H1 (cell line): ENCODE measurements around the gene ZNF256. TPM values are rescaled to one million over a fixed set of nuclear protein-coding genes. Genes with fewer than 3 reads are reported as not detected.

Experiments used
- CTCF ChIA-PET: fragments of 300-600 bp; sonication (Branson Sonifier 250); formaldehyde crosslinking; loops from one replicate; lab custom pipeline; 2021; ENCODE audit not compliant: partially characterized antibody; lab: Charles Lee
- POLR2A ChIA-PET: fragments of 300-600 bp; sonication (Branson Sonifier 250); formaldehyde crosslinking; loops from one replicate; lab custom pipeline; 2021; ENCODE audit warnings: inconsistent platforms; ENCODE audit not compliant: partially characterized antibody; lab: Charles Lee
- DNase-seq, 2 experiments: peaks; one replicate each; pipeline versions ENCODE4 v3.0.0 to v3.0.0-alpha.2; 2010 to 2022; ENCODE audit warnings: low spot score in 2 of 2, low read depth in 1 of 2, mixed read lengths in 1 of 2
- FAIRE-seq: peaks from 2 replicates; lab custom pipeline; 2011; peaks lifted over from hg19 to GRCh38; lab: Jason Lieb, UNC
- H2AFZ ChIP-seq: 2 replicates; pipeline ENCODE4 v1.8.1; 2012; ENCODE audit warnings: low read length, inconsistent platforms
- H2AK5ac ChIP-seq: 2 replicates; pipeline ENCODE4 v1.6.1; 2013; ENCODE audit warnings: low read depth, low read length
- H2BK120ac ChIP-seq: replicated peaks from 2 replicates; pipeline ENCODE3; 2013; ENCODE audit warnings: low read depth, low read length, inconsistent platforms
- H2BK12ac ChIP-seq: 2 replicates; pipeline ENCODE4 v1.6.1; 2013; ENCODE audit warnings: low read depth, low read length
- H2BK15ac ChIP-seq: 2 replicates; pipeline ENCODE4 v1.6.1; 2013; ENCODE audit warnings: low read length
- H2BK20ac ChIP-seq: 2 replicates; pipeline ENCODE4 v1.6.1; 2013; ENCODE audit warnings: low read length
- H2BK5ac ChIP-seq: 2 replicates; pipeline ENCODE4 v1.6.1; 2013; ENCODE audit warnings: low read depth, low read length
- H3K14ac ChIP-seq: 2 replicates; pipeline ENCODE4 v1.6.1; 2013; ENCODE audit warnings: inconsistent platforms; ENCODE audit not compliant: insufficient read length
- H3K18ac ChIP-seq: 2 replicates; pipeline ENCODE4 v1.6.1; 2013; ENCODE audit warnings: low read length; ENCODE audit errors: extremely low read depth
- H3K23ac ChIP-seq: 2 replicates; pipeline ENCODE4 v1.6.1; 2013; ENCODE audit warnings: inconsistent platforms; ENCODE audit not compliant: insufficient read length
- H3K23me2 ChIP-seq: 2 replicates; pipeline ENCODE4 v1.6.1; 2013; ENCODE audit warnings: low read depth, low read length
- H3K27ac ChIP-seq: 2 replicates; pipeline ENCODE4 v1.6.1; 2011; ENCODE audit warnings: low read depth, low read length, inconsistent platforms
- H3K27me3 ChIP-seq, 4 experiments: replicated peaks in 1 of 4; 1 replicate in 1 of 4; 2 replicates in 3 of 4; pipeline versions ENCODE4 v1.6.1 to v1.8.1; 2011 to 2013; ENCODE audit warnings: low read length in 3 of 4, mild to moderate bottlenecking in 3 of 4, inconsistent platforms in 2 of 4, mixed read lengths in 2 of 4, moderate library complexity in 1 of 4; ENCODE audit not compliant: control insufficient read depth in 3 of 4, insufficient read depth in 3 of 4; ENCODE audit errors: extremely low read depth in 1 of 4
- H3K36me3 ChIP-seq, 4 experiments: 2 replicates each; pipeline versions ENCODE4 v1.6.1 to v1.8.1; 2011 to 2013; ENCODE audit warnings: mild to moderate bottlenecking in 4 of 4, low read length in 3 of 4, moderate library complexity in 2 of 4, control low read depth in 1 of 4, inconsistent platforms in 1 of 4; ENCODE audit not compliant: insufficient read depth in 4 of 4, control insufficient read depth in 2 of 4
- H3K4ac ChIP-seq: replicated peaks from 2 replicates; pipeline ENCODE3; 2013; ENCODE audit warnings: low read length, low read depth, mixed read lengths, inconsistent platforms; ENCODE audit not compliant: insufficient read length
- H3K4me1 ChIP-seq, 4 experiments: replicated peaks in 1 of 4; 1 replicate in 1 of 4; 2 replicates in 3 of 4; pipeline versions ENCODE4 v1.6.1 to v1.8.1; 2011 to 2013; ENCODE audit warnings: low read length in 3 of 4, inconsistent platforms in 2 of 4, mixed read lengths in 1 of 4; ENCODE audit not compliant: insufficient read depth in 4 of 4, control insufficient read depth in 3 of 4
- H3K4me2 ChIP-seq, 2 experiments: 2 replicates each; pipeline versions ENCODE4 v1.6.1 to v1.8.1; 2011 to 2013; ENCODE audit warnings: low read depth in 2 of 2, low read length in 2 of 2, control low read depth in 1 of 2, inconsistent platforms in 1 of 2, mild to moderate bottlenecking in 1 of 2; ENCODE audit not compliant: insufficient read depth in 1 of 2
- H3K4me3 ChIP-seq, 4 experiments: fragments of 200-600, 300-600 bp in 1 of 4; sonication (generic), shearing (Covaris generic), sonication (Bioruptor Twin) in 1 of 4; 2 replicates each; pipeline versions ENCODE4 v1.5.1 to v1.8.1; 2011 to 2016; ENCODE audit warnings: low read length in 4 of 4, low read depth in 3 of 4, control low read depth in 2 of 4, inconsistent platforms in 2 of 4, mild to moderate bottlenecking in 2 of 4, mixed read lengths in 1 of 4, moderate library complexity in 1 of 4; ENCODE audit not compliant: insufficient read depth in 2 of 4; ENCODE audit errors: extremely low read depth in 1 of 4
- H3K56ac ChIP-seq: replicated peaks from 2 replicates; pipeline ENCODE3; 2013; ENCODE audit warnings: low read depth, mild to moderate bottlenecking, mixed read lengths, low read length, inconsistent platforms; ENCODE audit not compliant: insufficient read length
- H3K79me1 ChIP-seq: 2 replicates; pipeline ENCODE4 v1.6.1; 2013; ENCODE audit warnings: low read depth, low read length, control low read depth
- H3K79me2 ChIP-seq, 2 experiments: 2 replicates each; pipeline versions ENCODE4 v1.6.1 to v1.8.1; 2012 to 2013; ENCODE audit warnings: low read length in 2 of 2, mild to moderate bottlenecking in 2 of 2, inconsistent platforms in 1 of 2; ENCODE audit not compliant: insufficient read depth in 2 of 2, control insufficient read depth in 1 of 2
- H3K9ac ChIP-seq, 4 experiments: replicated peaks in 1 of 4; 1 replicate in 1 of 4; 2 replicates in 3 of 4; pipeline versions ENCODE4 v1.6.1 to v1.8.1; 2011 to 2013; ENCODE audit warnings: low read depth in 3 of 4, low read length in 3 of 4, control low read depth in 2 of 4, mild to moderate bottlenecking in 2 of 4, moderate library complexity in 2 of 4, inconsistent platforms in 1 of 4; ENCODE audit errors: extremely low read depth in 1 of 4
- H3K9me3 ChIP-seq, 2 experiments: 2 replicates each; pipeline versions ENCODE4 v1.6.1 to v1.8.1; 2012 to 2013; ENCODE audit warnings: mild to moderate bottlenecking in 2 of 2, moderate library complexity in 2 of 2, control low read depth in 1 of 2, inconsistent platforms in 1 of 2, low read depth in 1 of 2, low read length in 1 of 2, mixed read lengths in 1 of 2; ENCODE audit not compliant: insufficient read depth in 2 of 2
- H4K20me1 ChIP-seq, 2 experiments: replicated peaks in 1 of 2; 2 replicates each; pipeline versions ENCODE3 to v1.8.1; 2011 to 2013; ENCODE audit warnings: inconsistent platforms in 2 of 2, low read length in 2 of 2, mild to moderate bottlenecking in 1 of 2; ENCODE audit not compliant: insufficient read depth in 2 of 2, control insufficient read depth in 1 of 2
- H4K5ac ChIP-seq: 2 replicates; pipeline ENCODE4 v1.6.1; 2013; ENCODE audit warnings: low read length, low read depth, mixed read lengths, inconsistent platforms; ENCODE audit not compliant: insufficient read length
- H4K8ac ChIP-seq: 2 replicates; pipeline ENCODE4 v1.8.0; 2013; ENCODE audit warnings: mild to moderate bottlenecking, moderate library complexity, low read length, inconsistent platforms; ENCODE audit not compliant: insufficient read depth; ENCODE audit errors: extremely low read depth
- H4K91ac ChIP-seq: replicated peaks from 2 replicates; pipeline ENCODE3; 2013; ENCODE audit warnings: low read length, mixed read lengths, inconsistent platforms; ENCODE audit not compliant: insufficient read length
- BACH1 ChIP-seq: IDR thresholded peaks from 2 replicates; pipeline ENCODE4 v1.6.1; 2012; ENCODE audit warnings: low read length, improper control_type of control experiment
- CBX5 ChIP-seq: fragments of 300-800, 300-1000 bp; sonication (generic); IDR thresholded peaks from 2 replicates; pipeline ENCODE4 v1.7.1; 2016; ENCODE audit warnings: antibody characterized with exemption, low read length, low read depth
- GABPA ChIP-seq: IDR thresholded peaks from 2 replicates; pipeline ENCODE4 v1.6.1; 2011; ENCODE audit warnings: mild to moderate bottlenecking, low read length, moderate library complexity, borderline replicate concordance; ENCODE audit not compliant: insufficient read depth
- TCF12 ChIP-seq: IDR thresholded peaks from 2 replicates; pipeline ENCODE4 v1.6.1; 2011; ENCODE audit warnings: low read depth, mild to moderate bottlenecking, low read length
- WGBS, 2 experiments: shearing (Covaris generic) in 1 of 2; methylation state at CpG; one replicate each; pipeline versions ENCODE4 v1.1.6 to v1.1.7; 2013 to 2015; ENCODE audit warnings: low lambda C conversion rate in 2 of 2, mixed read lengths in 2 of 2, inconsistent platforms in 1 of 2, low coverage in 1 of 2, missing lambda C conversion rate in 1 of 2; ENCODE audit not compliant: insufficient replicate concordance in 2 of 2, insufficient coverage in 1 of 2, insufficient read length in 1 of 2; ENCODE audit errors: extremely low coverage in 1 of 2, missing lambda C conversion rate in 1 of 2; 5-methylcytosine and 5-hydroxymethylcytosine counted together
- polyA plus RNA-seq, 7 experiments: library from polyadenylated mRNA; depleted of rRNA in 3 of 7; stranded (reverse) in 5 of 7; unstranded in 2 of 7; fragments of >200 nt in 5 of 7; fragments of 200-250 nt in 2 of 7; gene quantifications; 1 replicate in 5 of 7; 2 replicates in 1 of 7; 4 replicates in 1 of 7; pipeline versions ENCODE4 v1.2.1 to v1.2.3, GENCODE V29; 2011 to 2013; ENCODE audit warnings: missing spikeins in 2 of 7, mixed read lengths in 2 of 7
- total RNA-seq: library from RNA; stranded (reverse); fragmentation: NEBNext Ultra II Directional; extraction: Animal tissue kit (Norgen Biotek cat#: 25700); gene quantifications from 2 replicates; pipeline ENCODE4 v1.2.1, GENCODE V29; 2021

The ZNF256 gene
- total and polyA plus RNA-seq, 2 of the 8 experiments (the other 6 are each of a cell fraction or from before 2014, with no cell fraction given), result 6.1 to 13.5 TPM

DNA sequence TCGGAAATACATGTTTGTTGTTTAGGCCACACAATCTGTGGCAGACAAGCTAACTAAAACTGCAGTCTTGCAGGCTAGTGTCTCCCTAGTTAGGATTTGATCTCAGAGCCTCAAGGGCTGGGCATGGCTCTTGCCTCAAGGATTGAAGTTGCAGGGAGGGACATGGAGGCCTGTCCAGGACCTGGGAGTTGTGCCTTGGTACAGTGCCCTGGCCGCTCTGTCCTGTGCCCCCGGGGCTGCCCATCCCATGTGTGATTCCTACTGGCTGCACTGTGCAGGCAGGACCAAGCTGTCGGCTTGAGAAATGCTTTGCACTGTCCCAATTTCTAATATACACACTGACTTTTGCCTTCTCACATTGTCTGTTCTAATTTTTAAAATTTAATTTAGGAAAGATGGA, 7.5 kb upstream of the ZNF256 start:
- POLR2A ChIA-PET, result interaction anchor here (0.6 to 1.0 kb wide), 3 partner anchors 20 to 599 kb away, joined by 3 to 4 read pairs (median 3); partner anchors contain the start of gene ZNF418
- CTCF ChIA-PET, result interaction anchor here (0.6 to 0.9 kb wide), 2 partner anchors 11 to 540 kb away, joined by 4 read pairs; no protein-coding TSS in a partner anchor
- TF ChIP-seq GABPA (no peak), CBX5 (no peak), TCF12 (no peak), BACH1 (no peak)

More for the DNA sequence above, 7.5 kb upstream of the ZNF256 start:
- Histone ChIP-seq H3K27me3 (no peaks in the 10 kb centered on the region), H3K79me1 (no peaks in the 10 kb centered on the region), H3K9me3 (peaks cover 49 to 62% of the 10 kb centered on the region in 2 experiments), H3K36me3 (no peaks in the 10 kb centered on the region), H3K23me2 (no peaks in the 10 kb centered on the region), H3K4ac (no peak overlapping the region), H4K91ac (no peak overlapping the region), H4K20me1 (no peaks in the 10 kb centered on the region), H2BK15ac (no peak overlapping the region), H3K56ac (no peak overlapping the region), H2BK20ac (no peak overlapping the region), H3K27ac (no peak overlapping the region), H2BK5ac (no peak overlapping the region), H4K5ac (no peak overlapping the region), H3K4me2 (no peak overlapping the region), H3K23ac (no peak overlapping the region), H2AFZ (no peak overlapping the region), H3K4me3 (no peak overlapping the region), H2AK5ac (no peak overlapping the region), H3K14ac (no peak overlapping the region), H3K18ac (no peak overlapping the region), H4K8ac (no peak overlapping the region), H2BK12ac (no peak overlapping the region), H3K79me2 (no peaks in the 10 kb centered on the region), H2BK120ac (no peak overlapping the region), H3K4me1 (no peaks in the 10 kb centered on the region), H3K9ac (no peak overlapping the region)
- 84% methylated on average over 4 of the region's 4 CpGs; no CpG with 5 or more reads in 1 of the 2 experiments for WGBS, 2 experiments
- FAIRE-seq (no peak), DNase-seq (no peak)
